GM03348 (cell line): ENCODE measurements around the gene RPP30.
"Not testable (repeated sequence)": the region's sequence is repeated elsewhere in the genome, so short reads cannot be mapped to it uniquely, and the experiment has no call there.

ENCODE experiments used
- DNase-seq: peaks from one replicate; pipeline ENCODE4 v3.0.0; 2012; ENCODE audit warnings: low spot score

RPP30 gene

DNA sequence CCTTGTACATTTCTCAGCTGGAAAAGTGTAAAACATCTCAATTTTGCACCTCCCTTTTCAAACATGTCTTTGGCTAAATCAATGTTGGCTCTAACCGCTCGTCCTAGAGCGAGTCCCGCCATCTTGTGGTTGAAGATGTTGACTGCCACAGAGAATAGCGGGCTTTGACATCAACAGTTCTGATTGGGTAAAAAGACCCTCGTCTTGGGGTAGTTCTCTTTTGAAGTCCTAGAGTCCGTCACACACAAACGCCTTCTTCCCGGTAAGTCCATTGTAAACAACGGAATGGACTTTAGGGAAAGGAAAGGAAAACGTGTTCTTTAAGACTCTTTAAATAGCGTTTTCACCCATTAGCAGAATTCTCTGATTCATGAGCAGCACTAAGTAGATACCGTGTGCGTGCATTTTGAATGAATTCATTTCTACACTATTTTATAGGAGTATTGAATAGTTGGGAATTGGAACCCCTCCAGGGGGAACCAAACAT is 452 bp upstream of the RPP30 start:
- DNase-seq: peak; percentile 58

DNA sequence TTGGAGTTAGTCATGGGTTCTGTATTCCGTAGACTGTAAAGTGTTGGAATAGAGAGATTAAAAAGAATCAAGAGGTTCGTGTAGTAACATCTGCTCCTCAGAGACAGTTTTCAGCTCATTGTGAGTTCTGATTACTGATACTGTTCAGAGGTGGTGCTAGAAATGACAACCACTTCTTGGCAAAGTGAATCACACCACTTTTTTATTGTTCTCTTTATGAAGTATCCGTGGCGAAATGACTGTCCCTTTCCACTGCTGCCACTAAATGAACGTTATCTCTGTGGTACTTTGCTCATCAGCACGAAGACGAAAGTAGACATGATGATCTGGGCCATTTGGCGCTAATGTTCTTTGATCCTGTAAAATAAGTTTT is 860 bp downstream of the RPP30 start:
- no peak for DNase-seq

DNA sequence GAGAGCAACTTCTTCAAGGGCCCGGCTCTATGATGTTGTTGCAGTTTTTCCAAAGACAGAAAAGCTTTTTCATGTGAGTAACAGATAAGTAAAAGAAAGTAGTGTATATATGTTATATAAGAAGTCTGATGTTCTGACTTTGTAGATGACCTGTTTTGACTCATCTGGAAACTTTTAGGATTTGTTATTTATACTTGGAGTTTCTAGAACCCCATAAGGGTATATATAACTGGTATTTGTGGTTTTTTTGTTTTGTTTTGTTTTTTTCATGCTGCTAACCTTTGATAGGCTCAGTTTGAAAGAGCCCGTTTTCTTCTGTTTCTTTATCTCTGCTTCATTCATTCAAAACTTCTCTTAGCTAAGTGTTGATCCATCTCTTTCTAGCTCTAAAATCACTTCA is 7.3 kb downstream of the RPP30 start:
- DNase-seq: no peak

DNA sequence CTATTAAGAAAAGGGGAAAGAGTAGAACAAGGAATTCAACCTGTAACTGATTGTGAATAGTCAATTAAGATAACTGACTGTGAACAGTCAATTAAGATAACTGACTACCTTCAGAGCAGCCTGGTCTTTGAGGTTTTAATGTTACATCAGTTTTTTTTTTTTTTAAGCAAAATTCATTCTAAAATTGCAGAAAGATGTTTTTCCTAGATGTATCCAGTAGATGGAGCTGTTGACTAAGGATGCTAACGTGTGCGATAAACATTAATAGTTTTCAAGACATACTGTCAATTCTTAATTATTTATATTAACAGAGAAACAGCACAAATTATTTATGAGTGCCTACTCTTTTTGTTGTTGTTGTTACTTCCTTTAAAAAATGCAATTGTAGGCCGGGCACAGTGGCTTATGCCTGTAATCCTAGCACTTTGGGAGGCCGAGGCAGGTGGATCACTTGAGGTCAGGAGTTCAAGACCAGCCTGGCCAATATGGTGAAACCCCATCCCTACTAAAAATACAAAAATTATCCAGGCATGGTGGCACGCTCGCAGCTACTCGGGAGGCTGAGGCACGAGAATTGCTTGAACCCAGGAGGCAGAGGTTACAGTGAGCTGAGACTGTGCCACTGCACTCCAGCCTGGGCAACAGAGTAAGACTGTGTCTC is 8.4 kb downstream of the RPP30 start:
- peak; percentile 43 for DNase-seq

DNA sequence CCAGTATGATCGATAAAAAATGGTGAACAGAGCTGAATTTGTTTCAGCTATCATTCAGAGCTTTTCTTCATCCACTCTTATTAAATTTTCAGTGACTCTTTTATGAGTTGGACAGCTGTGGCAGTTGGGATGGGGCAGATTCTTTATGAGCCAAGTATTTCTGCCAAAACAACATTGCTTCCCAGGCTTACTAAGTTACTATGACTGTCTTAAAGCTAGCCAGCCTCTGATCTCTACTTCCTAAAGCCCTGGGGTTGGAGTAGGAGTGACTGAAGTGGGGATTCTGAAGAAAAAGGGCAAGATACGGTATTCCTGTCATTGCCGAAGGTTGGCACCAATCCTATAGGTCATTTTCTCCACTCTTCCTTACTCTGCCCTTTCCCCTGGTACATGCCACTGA is 12.7 kb downstream of the RPP30 start:
- peak; percentile 37 for DNase-seq

DNA sequence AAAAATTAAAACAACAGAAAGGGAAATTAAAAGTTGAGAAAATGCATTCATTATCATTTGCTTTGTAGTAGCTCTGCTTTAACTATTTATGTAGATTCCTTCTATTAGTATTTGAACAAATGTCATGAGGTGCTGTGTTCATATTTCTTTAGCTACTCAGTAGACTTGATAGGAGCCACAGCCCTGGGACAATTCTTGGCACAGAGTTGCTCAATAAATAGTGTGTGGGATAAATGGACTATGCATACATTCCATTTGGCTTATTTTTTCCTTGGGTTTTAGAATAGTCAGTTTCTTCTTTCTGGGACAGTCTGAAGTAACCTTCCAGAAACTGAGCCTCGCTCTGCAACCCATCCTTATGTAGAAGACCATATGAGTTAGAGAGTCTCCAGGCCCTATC is 13.4 kb downstream of the RPP30 start:
- peak; percentile 73 for DNase-seq

DNA sequence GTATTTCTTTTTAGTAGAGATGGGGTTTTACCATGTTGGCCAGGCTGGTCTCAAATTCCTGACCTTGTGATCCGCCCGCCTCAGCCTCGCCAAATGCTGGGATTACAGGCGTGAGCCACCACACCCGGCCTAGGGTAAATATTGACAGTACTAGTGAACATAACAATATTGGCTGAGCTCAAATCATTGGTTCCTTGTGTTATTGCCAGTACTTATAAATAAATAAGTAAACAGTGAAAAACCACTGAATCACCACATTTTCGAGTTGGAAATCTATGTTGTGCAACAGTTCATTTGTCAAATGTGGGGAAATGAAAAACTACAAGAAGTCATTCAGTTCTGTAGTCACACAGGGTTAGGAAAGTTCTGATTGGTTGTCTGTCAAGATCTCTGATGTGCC is 15.8 kb downstream of the RPP30 start:
- DNase-seq: no peak

DNA sequence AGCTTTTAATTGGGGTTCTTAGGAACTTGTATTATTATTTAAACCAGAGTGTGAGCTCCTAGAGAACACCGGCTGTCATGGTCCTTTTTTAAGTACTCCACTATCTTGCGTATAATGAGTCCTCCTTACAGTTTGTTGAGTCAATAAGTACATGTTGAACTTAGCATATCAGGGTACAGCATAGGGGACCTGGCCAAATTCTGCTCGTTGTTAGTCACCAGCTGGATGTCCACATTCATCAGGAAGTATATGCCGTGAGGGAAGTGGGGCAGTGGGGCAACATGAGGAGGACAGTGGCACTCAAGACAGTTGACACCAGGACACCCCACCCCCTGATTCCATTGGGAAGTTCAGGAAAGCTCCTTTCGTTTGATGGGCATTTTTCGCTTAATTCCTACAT is 16.6 kb downstream of the RPP30 start:
- no peak for DNase-seq

DNA sequence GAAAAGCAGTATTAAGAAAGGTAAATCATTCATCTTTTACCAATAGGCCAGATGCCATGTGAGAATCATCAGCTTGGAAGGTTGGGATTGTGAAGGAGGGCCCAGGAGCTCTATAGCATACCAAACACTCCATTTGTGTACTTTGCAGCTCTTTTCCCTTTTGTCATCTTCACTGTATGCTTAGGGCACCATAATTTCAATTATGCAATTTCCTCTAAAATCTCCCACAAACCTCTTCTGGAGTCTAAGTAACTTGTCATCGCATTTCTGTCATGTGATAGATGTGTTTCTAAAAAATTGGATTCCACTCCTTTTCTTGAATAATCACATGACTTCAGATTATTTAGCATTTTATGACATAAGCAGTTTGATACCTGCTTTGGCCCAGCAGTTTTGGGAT is 17.9 kb downstream of the RPP30 start:
- peak; percentile 2 for DNase-seq

DNA sequence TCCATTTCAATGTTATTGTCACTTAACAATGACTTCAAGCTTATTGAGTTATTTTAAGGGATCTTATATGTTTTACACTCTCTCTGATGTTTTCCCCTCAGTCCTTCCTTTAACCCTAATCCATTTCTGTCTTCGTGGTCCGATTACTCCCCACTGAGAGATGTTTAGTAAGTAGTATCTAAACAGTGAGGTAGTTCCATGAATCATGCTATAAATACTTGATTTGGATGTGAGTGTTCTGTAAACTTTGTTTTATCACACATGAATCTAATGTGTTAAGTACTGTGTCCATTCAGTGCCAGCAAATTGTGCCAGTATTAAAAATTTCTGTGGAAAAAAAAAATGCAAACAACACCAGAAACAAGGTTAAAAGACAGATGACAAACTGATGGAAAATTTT is 18.6 kb downstream of the RPP30 start:
- DNase-seq: no peak

DNA sequence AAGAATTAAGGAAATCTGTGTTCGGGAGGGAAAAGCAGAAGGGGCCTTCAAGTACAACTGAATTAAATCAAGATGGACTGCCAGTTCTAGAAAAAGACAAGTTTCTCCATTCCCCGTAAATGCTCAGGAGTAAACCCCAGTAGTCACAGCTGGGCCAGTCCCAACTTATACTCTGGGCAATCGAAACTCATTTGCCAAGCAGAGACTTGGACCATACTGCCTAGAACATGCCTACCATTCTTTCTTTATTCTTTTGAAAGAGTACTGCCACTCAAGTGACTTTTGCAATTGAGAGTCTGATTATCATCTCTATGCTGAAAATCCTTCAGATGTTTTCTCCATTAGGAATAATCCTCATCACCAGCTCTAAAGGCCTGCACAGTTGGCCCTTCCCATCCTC is 21.4 kb downstream of the RPP30 start:
- DNase-seq: no peak

DNA sequence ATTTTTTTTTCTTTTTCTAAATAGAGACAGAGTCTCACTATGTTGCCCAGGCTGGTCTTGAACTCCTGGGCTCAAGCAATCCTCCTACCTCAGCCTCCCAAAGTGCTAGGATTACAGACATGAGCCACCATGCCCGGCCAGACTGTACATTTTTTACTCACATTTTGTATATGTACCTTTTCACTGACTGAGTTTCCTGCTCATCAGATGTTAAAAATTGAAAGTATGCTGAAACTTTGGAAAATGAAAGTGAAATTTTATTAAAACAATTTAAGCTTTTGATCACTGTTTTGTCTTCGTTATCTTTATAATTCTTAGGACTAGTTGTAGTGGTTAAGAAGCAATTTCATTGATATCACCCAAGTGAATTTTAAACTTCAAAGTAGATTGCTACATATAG is 25.1 kb downstream of the RPP30 start:
- not testable (repeated sequence) for DNase-seq

DNA sequence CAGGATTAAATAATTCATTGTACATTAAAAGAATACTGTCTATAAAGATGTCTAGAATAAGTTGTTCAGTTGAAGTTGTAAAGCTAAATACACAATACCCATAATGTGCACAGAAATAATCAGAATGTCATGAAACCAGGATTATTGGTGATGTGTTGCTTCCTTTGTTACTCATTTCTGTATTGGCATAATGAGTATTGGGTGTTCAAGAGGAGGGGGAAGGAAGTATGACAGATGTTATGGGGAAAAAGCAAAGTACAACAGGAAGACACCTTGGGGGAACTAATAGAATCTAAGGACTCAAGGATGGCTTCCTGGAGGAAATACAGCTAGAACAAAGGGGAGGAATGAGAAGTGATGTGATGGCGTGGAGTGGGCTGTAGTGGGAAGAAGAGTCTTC is 34.2 kb downstream of the RPP30 start:
- no peak for DNase-seq

DNA sequence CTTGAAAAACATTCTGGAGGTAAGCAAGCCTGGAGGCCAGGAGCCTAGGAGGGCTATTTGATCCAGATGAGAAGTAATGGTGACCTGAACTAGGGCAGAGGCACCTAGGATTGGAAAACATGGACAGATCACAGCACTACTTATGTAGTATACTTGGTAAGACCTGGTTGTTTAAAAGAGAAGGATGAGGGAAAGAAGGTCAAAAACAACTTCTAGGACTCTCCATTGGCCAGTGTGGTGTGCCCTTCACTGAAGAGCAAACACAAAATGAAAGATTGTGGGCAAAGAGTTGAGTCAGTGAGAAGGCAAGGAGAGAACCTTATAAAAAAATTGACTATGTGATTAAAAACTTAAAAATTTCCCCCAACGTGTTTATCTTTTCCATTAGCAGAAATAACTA is 34.8 kb downstream of the RPP30 start:
- DNase-seq: no peak

DNA sequence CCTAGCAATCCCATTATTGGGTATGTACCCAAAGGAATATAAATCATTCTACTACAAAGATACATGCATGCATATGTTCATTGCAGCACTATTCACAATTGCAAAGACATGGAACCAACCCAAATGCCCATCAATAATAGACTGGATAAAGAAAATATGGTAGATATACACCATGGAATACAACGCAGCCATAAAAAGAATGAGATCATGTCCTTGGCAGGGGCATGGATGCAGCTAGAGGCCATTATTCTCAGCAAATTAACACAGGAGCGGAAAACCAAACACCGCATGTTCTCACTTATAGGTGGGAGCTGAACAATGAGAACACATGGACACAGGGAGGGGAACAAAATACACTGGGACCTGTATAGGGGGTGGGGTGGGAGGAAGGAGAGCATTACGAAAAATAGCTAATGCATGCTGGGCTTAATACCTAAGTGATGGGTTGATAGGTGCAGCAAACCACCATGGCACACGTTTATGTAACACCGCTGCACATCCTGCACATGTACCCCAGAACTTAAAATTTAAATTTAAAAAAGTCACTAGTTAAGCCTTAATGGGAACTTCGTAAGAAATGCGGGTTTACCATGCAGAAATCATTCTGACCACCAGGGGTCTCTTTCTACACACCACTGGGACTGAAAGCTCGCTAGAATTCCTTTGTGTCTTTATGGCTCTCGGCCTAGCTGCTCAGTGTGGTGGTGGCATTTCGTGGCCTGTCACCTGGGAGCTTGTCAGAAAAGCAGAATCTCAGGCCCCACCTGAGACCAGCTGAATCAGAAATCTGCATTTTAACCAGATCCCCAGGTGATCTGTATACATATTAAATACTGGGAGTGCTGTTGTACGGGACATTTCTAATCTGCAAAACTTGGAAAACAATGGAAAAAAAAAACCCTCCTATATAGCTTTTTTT is 39.6 kb downstream of the RPP30 start:
- peak; percentile 66 for DNase-seq

DNA sequence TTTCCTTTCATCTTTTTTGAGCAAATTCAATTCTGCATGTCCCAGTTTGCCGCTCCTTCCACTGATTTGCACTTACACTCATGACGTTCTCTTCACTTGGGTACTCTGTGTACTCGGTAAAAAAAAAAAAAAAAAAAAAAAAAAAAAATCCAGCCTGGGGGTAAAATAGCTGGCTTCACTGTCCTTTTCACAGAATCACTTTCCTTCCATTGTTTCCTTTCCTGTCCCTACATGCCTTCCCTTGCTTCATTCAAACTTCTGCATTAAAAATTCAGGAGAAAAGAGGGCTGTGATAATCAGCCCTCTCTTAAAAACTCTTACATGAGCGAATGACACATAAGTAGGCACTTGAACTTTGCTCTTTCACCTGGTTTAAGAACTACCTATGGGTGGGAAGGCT is 40.4 kb downstream of the RPP30 start:
- no peak for DNase-seq

DNA sequence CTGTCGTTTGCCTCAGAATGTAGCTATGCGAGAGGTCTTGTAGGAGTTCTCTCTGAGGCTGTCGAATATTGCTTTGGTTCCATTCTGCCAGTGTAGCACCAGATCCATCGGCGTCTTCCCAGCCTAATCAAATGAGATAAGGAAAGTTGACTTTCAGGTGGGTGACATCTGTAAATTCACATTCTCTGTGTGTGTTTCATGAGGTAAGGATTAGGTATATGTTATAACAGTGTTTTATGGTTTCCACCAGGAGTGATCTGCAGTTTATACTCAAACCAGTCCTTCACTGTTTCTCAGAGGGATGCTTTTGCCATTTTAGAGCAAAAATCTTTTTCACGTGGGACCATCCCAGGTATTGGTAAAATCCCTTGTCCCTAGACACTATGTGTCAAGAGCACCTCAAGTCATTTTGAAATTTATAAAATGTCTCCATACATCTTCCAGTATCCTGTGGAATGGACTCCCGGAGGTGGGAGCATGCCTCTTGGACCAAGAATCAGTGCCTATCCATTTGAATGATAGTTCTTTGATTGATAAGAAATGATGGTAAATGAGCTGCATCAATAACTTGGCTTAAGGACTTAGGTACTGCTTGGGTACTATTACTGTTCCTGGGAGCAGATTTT is 41.2 kb downstream of the RPP30 start:
- DNase-seq: no peak

DNA sequence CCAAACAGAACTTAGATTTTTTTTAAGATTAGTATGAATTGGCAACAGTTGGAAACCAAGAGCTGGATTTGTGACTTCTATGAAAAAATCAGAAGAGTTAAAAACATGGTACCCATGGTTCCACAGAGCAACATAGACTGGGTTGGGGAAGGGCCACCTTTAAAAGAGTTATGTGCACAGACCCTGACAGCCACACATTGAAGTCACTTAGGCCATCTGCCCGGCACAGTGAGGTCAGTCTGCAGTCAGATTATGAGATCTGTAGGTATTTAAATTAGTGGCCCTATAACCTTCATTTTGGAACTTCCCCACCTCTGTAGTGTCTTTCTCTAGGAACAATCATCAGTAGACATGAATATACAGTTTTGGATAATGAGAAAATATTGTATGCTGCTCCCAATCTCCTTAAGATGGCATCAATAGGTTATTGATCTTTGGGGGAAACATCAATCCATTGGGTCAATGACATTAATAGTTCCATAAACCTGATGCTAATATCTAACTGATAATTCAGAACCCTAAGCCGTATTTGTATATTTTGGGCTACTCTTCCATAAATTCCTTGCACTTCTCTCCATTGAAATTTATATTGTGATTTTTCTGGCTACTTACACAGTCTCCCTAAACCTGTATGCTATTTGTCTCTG is 42.1 kb downstream of the RPP30 start:
- DNase-seq: no peak

DNA sequence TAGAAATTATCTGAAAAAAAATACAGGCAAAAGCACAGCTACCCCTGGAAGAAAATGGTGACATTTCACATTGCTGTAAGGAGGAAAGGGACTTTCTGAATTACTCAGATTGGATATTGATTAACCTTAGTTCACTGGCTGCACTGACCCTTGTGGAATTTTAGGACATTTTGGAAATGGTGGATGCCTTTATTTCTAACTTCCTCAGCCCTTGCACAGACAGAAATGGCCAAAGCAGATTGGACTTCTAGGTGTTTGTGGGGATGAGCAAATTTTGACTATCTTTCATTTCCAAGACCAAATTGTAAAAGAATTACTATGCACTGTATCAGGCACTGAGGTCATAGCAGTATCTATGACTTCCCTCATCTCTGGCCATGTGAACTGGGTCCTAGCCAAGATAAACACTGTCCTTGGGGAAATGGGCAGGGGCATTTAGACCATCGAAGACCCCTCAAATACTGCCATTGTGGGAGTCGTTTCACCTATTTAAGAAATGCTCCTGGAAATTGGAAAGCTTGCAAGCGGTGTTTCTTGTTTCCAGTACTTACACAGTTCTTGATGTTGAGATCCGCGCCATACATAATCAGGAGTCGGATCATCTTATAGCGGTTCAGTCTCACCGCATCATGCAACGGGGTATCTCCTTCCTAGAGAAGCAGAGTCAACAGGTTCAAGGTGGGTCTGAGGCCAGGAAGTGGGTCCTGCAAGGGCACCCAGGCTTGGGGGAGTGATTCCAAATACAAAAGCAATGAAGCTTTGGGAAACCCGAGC is 43.4 kb downstream of the RPP30 start:
- no peak for DNase-seq

DNA sequence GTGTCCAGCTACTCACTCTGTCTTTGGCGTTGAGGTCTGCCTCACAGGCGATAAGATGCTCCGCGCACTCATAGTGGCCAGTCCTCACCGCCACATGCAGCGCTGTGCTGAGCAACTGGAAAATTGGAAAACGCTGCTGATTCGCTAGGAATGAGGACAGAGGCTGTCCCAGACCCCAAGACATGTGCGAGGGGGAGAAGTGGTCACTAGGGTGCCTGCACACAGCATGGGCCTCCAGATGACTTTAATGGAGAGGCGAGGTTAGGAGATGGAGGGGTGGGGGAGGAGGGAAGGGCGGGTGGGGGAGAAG is 43.9 kb downstream of the RPP30 start:
- DNase-seq: no peak

DNA sequence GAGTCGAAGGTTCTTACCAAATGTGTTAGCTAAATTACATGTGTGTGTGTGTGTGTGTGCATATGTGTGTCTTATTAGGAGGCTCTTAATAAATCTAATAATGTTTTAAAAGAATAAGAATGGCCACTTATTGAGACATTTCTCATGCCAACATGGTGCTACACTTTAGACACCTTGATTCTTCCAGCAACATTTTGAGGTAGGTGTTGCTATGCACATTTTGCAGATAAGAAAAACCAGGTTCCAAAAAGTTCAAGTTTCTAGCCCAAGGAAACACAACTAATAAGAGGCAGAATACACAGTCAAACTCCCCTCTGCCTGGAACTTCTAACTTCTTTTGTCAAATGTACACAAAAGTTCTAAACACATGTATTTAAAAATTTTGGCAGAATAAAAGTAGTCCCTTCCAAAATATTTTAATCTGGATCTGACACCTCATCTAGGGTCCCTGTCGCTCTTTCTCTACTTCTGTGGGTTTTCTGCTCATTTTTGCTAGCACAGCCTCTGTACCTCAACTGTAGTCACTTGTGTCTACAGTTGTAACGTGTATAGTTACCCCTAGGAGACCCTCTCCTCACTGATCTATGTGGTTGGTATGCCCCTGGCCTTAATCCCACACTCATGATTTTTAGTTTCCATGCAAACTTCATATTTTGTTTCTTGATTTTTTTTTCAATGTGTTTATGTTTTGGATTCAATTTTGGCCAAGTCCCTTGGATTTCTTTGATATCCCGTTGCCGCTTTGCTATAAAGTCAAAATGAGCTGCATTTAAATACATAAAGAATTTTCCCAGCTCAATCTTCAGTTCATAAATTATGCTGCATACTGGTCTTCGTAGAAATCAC is 44.8 kb downstream of the RPP30 start:
- DNase-seq: no peak
